CD4-positive, alpha-beta T cell treated with Interleukin-6 at 100 ng/mL for 8 hours (primary cell): ENCODE measurements around the gene FRG2.
"Not testable (repeated sequence)": the region's sequence is repeated elsewhere in the genome, so short reads cannot be mapped to it uniquely, and the experiment has no call there.

ENCODE experiments used
- DNase-seq: peaks from one replicate; pipeline ENCODE4 v3.0.0-alpha.2; 2020; ENCODE audit warnings: mixed read lengths, low spot score

The FRG2 gene

GRCh38 chr4:190016369-190017289 is 10.4 kb downstream of the FRG2 start:
- DNase-seq = no peak

- DNase-seq = no peak
Observed at GRCh38 chr4:190015538-190016368, 11.3 kb downstream of the FRG2 start.

- no peak for DNase-seq
Observed at GRCh38 chr4:190014771-190015537, 12.1 kb downstream of the FRG2 start.

GRCh38 chr4:189989941-189990340 is 37.1 kb downstream of the FRG2 start:
- DNase-seq = not testable (repeated sequence)

- no peak for DNase-seq
Observed at GRCh38 chr4:189988877-189989431, 38.1 kb downstream of the FRG2 start.

GRCh38 chr4:189985651-189986243 is 41.3 kb downstream of the FRG2 start:
- DNase-seq = not testable (repeated sequence)

GRCh38 chr4:189984661-189985060 is 42.4 kb downstream of the FRG2 start:
- not testable (repeated sequence) for DNase-seq

- not testable (repeated sequence) for DNase-seq
Observed at GRCh38 chr4:189983916-189984526, 43.0 kb downstream of the FRG2 start.

- DNase-seq = no peak
Observed at GRCh38 chr4:189981970-189982369, 45.1 kb downstream of the FRG2 start.

- not testable (repeated sequence) for DNase-seq
Observed at GRCh38 chr4:189980292-189980691, 46.8 kb downstream of the FRG2 start.

GRCh38 chr4:189979196-189980047 is 47.6 kb downstream of the FRG2 start:
- DNase-seq = no peak
